Colonic mucosa (tissue), 4 donors: ENCODE measurements around the gene ABL1. TPM values are rescaled to one million over a fixed set of nuclear protein-coding genes. Genes with fewer than 3 reads are reported as not detected.
A peak's percentile ranks its signal among the peaks of the same experiment; 100 is the strongest.

ENCODE experiments used
- DNase-seq: peaks from one replicate; pipeline ENCODE4 v3.0.0-alpha.2; 2020
- H3K27ac ChIP-seq: fragments of 200-600 bp; one replicate; pipeline ENCODE4 v1.8.0; 2021
- H3K27me3 ChIP-seq: fragments of 200-600 bp; one replicate; pipeline ENCODE4 v1.8.0; 2021
- H3K36me3 ChIP-seq: fragments of 200-600 bp; one replicate; pipeline ENCODE4 v1.8.0; 2021
- H3K4me1 ChIP-seq: fragments of 200-600 bp; one replicate; pipeline ENCODE4 v1.8.0; 2021; ENCODE audit warnings: mild to moderate bottlenecking
- H3K4me3 ChIP-seq: fragments of 200-600 bp; one replicate; pipeline ENCODE4 v1.8.0; 2021
- H3K9ac ChIP-seq, 2 donors: one replicate each; pipeline ENCODE4 v1.7.0; 2013; ENCODE audit warnings: control low read depth in 2 of 2, low read depth in 2 of 2, low read length in 2 of 2
- H3K9me3 ChIP-seq: fragments of 200-600 bp; one replicate; pipeline ENCODE4 v1.8.0; 2021
- CTCF ChIP-seq: fragments of 200-600 bp; IDR thresholded peaks from one replicate; pipeline ENCODE4 v1.8.0; 2022; ENCODE audit warnings: antibody characterized with exemption, mild to moderate bottlenecking
- intact Hi-C: fragments of 100-400 bp; cut with DNase I; formaldehyde crosslinking; loops from one replicate; pipeline ENCODE4 v1.14.1; 2022
- total RNA-seq, 2 donors: library from RNA; stranded (reverse); fragmentation: NEBNext Ultra II Directional in 1 of 2; extraction: Animal tissue kit (Norgen Biotek cat#: 25700) in 1 of 2; gene quantifications; one replicate each; pipeline ENCODE4 v1.2.1, GENCODE V29; 2021
- donor health status: healthy.
- donor health status: DM: no; HTN: no; CAD: no.
- donor health status: DM: no; HTN: no; CAD: no.

The ABL1 gene
- total RNA-seq, 2 donors from 2014 or later = 86.0 to 97.9 TPM

GRCh38 chr9:130891688-130892476 lies 56.8 kb downstream of the ABL1 start:
- no peak overlapping the region for H3K4me3 ChIP-seq
- no peaks in the 10 kb centered on the region for H3K27me3 ChIP-seq
- intact Hi-C loops = loop anchor here (5.0 to 10.0 kb wide), 2 partner anchors 50 to 103 kb away; no protein-coding TSS in a partner anchor
- H3K9me3 ChIP-seq = no peaks in the 10 kb centered on the region
- no peaks in the 10 kb centered on the region for H3K4me1 ChIP-seq
- peaks cover 10% of the 10 kb centered on the region for H3K36me3 ChIP-seq
- H3K9ac ChIP-seq = no peak overlapping the region
- no peak for TF ChIP-seq CTCF
- no peak for DNase-seq
- H3K27ac ChIP-seq = no peak overlapping the region

GRCh38 chr9:130892477-130893304 lies 57.6 kb downstream of the ABL1 start:
- H3K9me3 ChIP-seq = no peaks in the 10 kb centered on the region
- H3K36me3 ChIP-seq = peaks cover 10% of the 10 kb centered on the region
- no peaks in the 10 kb centered on the region for H3K27me3 ChIP-seq
- intact Hi-C loops = loop anchor here (5.0 to 10.0 kb wide), 2 partner anchors 50 to 102 kb away; no protein-coding TSS in a partner anchor
- H3K4me1 ChIP-seq = no peaks in the 10 kb centered on the region
- no peak overlapping the region for H3K9ac ChIP-seq
- no peak for DNase-seq
- no peak overlapping the region for H3K27ac ChIP-seq
- no peak overlapping the region for H3K4me3 ChIP-seq
- no peak for TF ChIP-seq CTCF

- no peak overlapping the region for H3K4me3 ChIP-seq
- H3K27ac ChIP-seq = no peak overlapping the region
- peak; percentile 35 for TF ChIP-seq CTCF
- intact Hi-C loops = loop anchor here (5.0 to 10.0 kb wide), 2 partner anchors 49 to 101 kb away; no protein-coding TSS in a partner anchor
- no peak overlapping the region for H3K9ac ChIP-seq
- DNase-seq = no peak
- no peaks in the 10 kb centered on the region for H3K4me1 ChIP-seq
- H3K36me3 ChIP-seq = peaks cover 6% of the 10 kb centered on the region
- no peaks in the 10 kb centered on the region for H3K9me3 ChIP-seq
- no peaks in the 10 kb centered on the region for H3K27me3 ChIP-seq
These were observed 58.5 kb downstream of the ABL1 start for GRCh38 chr9:130893341-130894101.

GRCh38 chr9:130894546-130894945 lies 59.5 kb downstream of the ABL1 start:
- Histone ChIP-seq H3K36me3 (peaks cover 2% of the 10 kb centered on the region), H3K9me3 (no peaks in the 10 kb centered on the region), H3K9ac (peak overlapping the region in 1 of 2 donors; percentile 19), H3K27ac (no peak overlapping the region), H3K27me3 (no peaks in the 10 kb centered on the region), H3K4me3 (no peak overlapping the region), H3K4me1 (no peaks in the 10 kb centered on the region)
- intact Hi-C loops = loop anchor here (5.0 to 10.0 kb wide), 2 partner anchors 48 to 100 kb away; no protein-coding TSS in a partner anchor
- no peak for DNase-seq
- no peak for TF ChIP-seq CTCF

GRCh38 chr9:130895038-130895437 lies 60.0 kb downstream of the ABL1 start:
- H3K4me3 ChIP-seq = no peak overlapping the region
- intact Hi-C loops = loop anchor here (10.0 kb wide), 1 partner anchor 100 kb away; no protein-coding TSS in a partner anchor
- no peaks in the 10 kb centered on the region for H3K36me3 ChIP-seq
- no peak overlapping the region for H3K9ac ChIP-seq
- no peak overlapping the region for H3K27ac ChIP-seq
- no peaks in the 10 kb centered on the region for H3K9me3 ChIP-seq
- no peak for DNase-seq
- no peaks in the 10 kb centered on the region for H3K4me1 ChIP-seq
- no peaks in the 10 kb centered on the region for H3K27me3 ChIP-seq
- TF ChIP-seq CTCF = no peak
